Measurements from ENCODE around the gene LBH. TPM values are rescaled to one million over a fixed set of nuclear protein-coding genes. Genes with fewer than 3 reads are reported as not detected.
"Not testable (repeated sequence)": the region's sequence is repeated elsewhere in the genome, so short reads cannot be mapped to it uniquely, and the experiment has no call there.

The LBH gene
- total RNA-seq, 1 donor from 2014 or later: 116 TPM

GRCh38 chr2:30266051-30266621, 34.8 kb downstream of the LBH start:
- Histone ChIP-seq H3K4me1 (peaks cover 5 to 14% of the 10 kb centered on the region in 2 donors), H3K36me3 (no peaks in the 10 kb centered on the region), H3K4me3 (no peak overlapping the region), H3K9me3 (no peaks in the 10 kb centered on the region), H3K27me3 (no peaks in the 10 kb centered on the region), H3K27ac (peak overlapping the region; percentile 52 to 60)
- no peak for DNase-seq (ENCODE audit: low spot score in 2 of 2)
- TF ChIP-seq CTCF (IDR thresholded peaks at IDR 0.05): no peak
- intact Hi-C loops (cut with DNase I): no loop called here

DNA sequence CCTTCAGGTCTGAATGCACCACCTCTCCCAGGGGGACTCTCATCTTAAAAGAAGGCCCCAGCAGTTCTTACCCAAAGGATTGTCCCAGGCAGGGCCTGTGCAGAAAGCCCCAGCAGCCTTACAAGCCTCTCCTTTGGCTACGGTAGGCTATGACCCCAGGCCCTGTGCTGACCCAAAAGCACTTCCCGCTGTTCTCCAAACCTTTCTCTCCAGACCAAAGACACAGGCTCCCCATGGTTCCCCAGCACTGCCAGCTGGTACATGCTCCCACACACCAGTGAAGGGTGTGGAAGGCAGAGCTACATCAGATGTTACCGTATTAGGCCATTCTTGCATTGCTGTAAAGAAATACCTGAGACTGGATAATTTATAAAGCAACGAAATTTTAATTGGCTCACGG, 35.4 kb downstream of the LBH start:
- H3K4me3 ChIP-seq: no peak overlapping the region
- no peak for TF ChIP-seq CTCF (IDR thresholded peaks at IDR 0.05)
- H3K27me3 ChIP-seq: no peaks in the 10 kb centered on the region
- intact Hi-C loops (cut with DNase I): no loop called here
- DNase-seq (ENCODE audit: low spot score in 2 of 2): no peak
- H3K36me3 ChIP-seq: no peaks in the 10 kb centered on the region
- H3K9me3 ChIP-seq: no peaks in the 10 kb centered on the region
- H3K4me1 ChIP-seq: peaks cover 5 to 14% of the 10 kb centered on the region in 2 donors
- peak overlapping the region; percentile 52 to 60 for H3K27ac ChIP-seq

- H3K4me3 ChIP-seq: no peak overlapping the region
- peak overlapping the region in 1 of 2 donors; percentile 60 for H3K27ac ChIP-seq
- no peaks in the 10 kb centered on the region for H3K27me3 ChIP-seq
- no peaks in the 10 kb centered on the region for H3K9me3 ChIP-seq
- DNase-seq (ENCODE audit: low spot score in 2 of 2): no peak
- intact Hi-C loops (cut with DNase I): no loop called here
- H3K36me3 ChIP-seq: no peaks in the 10 kb centered on the region
- H3K4me1 ChIP-seq: peaks cover 5 to 14% of the 10 kb centered on the region in 2 donors
- no peak for TF ChIP-seq CTCF (IDR thresholded peaks at IDR 0.05)
Observed at GRCh38 chr2:30267161-30267975, 36.0 kb downstream of the LBH start.

DNA sequence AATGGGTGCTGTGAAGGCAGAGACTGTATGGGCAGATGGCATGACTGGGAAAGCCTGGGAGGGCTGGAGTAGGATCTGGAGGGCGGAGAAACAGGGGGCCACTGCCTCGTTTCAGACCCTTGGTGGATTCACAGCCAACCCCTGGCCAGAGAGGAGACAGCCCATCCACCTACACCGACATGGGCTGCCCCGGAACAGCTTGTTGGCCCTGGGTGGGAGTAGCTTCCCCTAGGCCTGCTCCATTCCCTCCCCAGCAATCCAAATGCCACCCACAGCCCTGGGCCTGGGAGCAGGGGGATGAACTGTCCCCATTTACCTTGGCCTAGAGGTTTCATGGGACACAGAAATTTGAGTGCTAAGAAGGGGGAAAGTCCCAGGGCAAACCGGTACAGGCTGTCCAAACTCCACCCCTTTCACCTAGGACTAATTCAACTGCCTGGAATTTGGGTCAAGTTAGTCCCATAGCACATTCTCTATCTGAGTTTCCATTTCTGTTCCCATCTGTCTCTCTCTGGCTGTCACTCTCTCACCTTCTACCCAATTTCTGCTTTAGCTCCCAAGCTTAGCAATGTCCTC, 37.0 kb downstream of the LBH start:
- no peak for TF ChIP-seq CTCF (IDR thresholded peaks at IDR 0.05)
- intact Hi-C loops (cut with DNase I): no loop called here
- H3K36me3 ChIP-seq: no peaks in the 10 kb centered on the region
- peaks cover 5 to 19% of the 10 kb centered on the region in 2 donors for H3K4me1 ChIP-seq
- H3K9me3 ChIP-seq: no peaks in the 10 kb centered on the region
- H3K27me3 ChIP-seq: no peaks in the 10 kb centered on the region
- no peak for DNase-seq (ENCODE audit: low spot score in 2 of 2)
- peak overlapping the region in 1 of 2 donors; percentile 34 for H3K27ac ChIP-seq
- H3K4me3 ChIP-seq: no peak overlapping the region

DNA sequence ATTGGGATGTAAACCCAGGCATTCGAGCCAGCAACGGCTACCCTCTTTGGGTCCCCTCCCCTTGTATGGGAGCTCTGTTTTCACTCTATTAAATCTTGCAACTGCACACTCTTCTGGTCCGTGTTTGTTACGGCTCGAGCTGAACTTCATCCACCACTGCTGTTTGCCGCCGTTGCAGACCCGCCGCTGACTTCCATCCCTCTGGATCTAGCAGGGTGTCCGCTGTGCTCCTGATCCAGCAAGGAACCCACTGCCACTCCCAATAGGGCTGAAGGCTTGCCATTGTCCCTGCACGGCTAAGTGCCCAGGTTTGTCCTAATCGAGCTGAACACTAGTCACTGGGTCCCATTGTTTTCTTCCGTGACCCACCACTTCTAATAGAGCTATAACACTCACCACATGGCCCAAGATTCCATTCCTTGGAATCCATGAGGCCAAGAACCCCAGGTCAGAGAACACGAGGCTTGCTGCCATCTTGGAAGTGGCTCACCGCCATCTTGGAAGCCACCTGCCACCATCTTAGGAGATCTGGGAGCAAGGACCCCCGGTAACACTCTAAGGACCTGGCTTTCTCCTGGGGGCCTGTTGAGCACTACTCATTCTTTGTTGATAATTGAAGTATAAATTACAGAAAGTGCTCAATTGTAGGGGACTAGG, 37.9 kb downstream of the LBH start:
- DNase-seq (ENCODE audit: low spot score in 2 of 2); intact Hi-C loops (cut with DNase I); H3K36me3 ChIP-seq; H3K9me3 ChIP-seq; H3K27me3 ChIP-seq; H3K4me3 ChIP-seq: not testable (repeated sequence)
- H3K4me1 ChIP-seq: peaks cover 6 to 26% of the 10 kb centered on the region in 2 donors
- peak overlapping the region in 1 of 2 donors; percentile 34 for H3K27ac ChIP-seq

Measured in ascending aorta (tissue), 2 donors.